GM23338 (cell line): Measurements from ENCODE around the gene SYNPO2. TPM values are rescaled to one million over a fixed set of nuclear protein-coding genes. Genes with fewer than 3 reads are reported as not detected.

Experiments
- ATAC-seq: fragments of 200-7000 bp; cut with Tn5 transposase; 3 replicates; pipeline ENCODE4 v1.9.1; 2020
- DNase-seq: peaks from one replicate; pipeline ENCODE4 v3.0.0-alpha.2; 2015; ENCODE audit warnings: low spot score
- H2AFZ ChIP-seq: fragments of 200-600 bp; sonication (generic); 2 replicates; pipeline ENCODE4 v1.8.0; 2016; ENCODE audit warnings: antibody characterized with exemption, mild to moderate bottlenecking, moderate library complexity
- H3F3A ChIP-seq: fragments of 200-600 bp; sonication (generic); replicated peaks from 2 replicates; pipeline ENCODE4 v1.8.0; 2017; ENCODE audit warnings: antibody characterized with exemption, mixed run types, low read depth
- H3K27ac ChIP-seq: fragments of 200-600 bp; sonication (generic); 2 replicates; pipeline ENCODE4 v1.6.1; 2016; ENCODE audit warnings: low read depth
- H3K27me3 ChIP-seq: fragments of 200-600 bp; sonication (generic); 2 replicates; pipeline ENCODE4 v1.8.0; 2016; ENCODE audit warnings: mild to moderate bottlenecking, mixed run types, moderate library complexity; ENCODE audit not compliant: insufficient read depth
- H3K36me3 ChIP-seq: fragments of 200-600 bp; sonication (generic); 2 replicates; pipeline ENCODE4 v1.8.0; 2016; ENCODE audit warnings: mild to moderate bottlenecking; ENCODE audit not compliant: insufficient read depth
- H3K4me1 ChIP-seq: fragments of 200-600 bp; sonication (generic); 2 replicates; pipeline ENCODE4 v1.8.0; 2016; ENCODE audit warnings: mild to moderate bottlenecking, moderate library complexity; ENCODE audit not compliant: insufficient read depth
- H3K4me2 ChIP-seq: fragments of 200-600 bp; sonication (generic); 2 replicates; pipeline ENCODE4 v1.7.1; 2017; ENCODE audit warnings: mixed run types
- H3K4me3 ChIP-seq: fragments of 200-600 bp; sonication (generic); 2 replicates; pipeline ENCODE4 v1.6.1; 2016; ENCODE audit warnings: mixed run types
- H3K79me2 ChIP-seq: fragments of 200-600 bp; sonication (generic); replicated peaks from 2 replicates; pipeline ENCODE4 v1.8.0; 2017; ENCODE audit warnings: mild to moderate bottlenecking; ENCODE audit not compliant: insufficient read depth
- H3K9me2 ChIP-seq: fragments of 200-600 bp; sonication (generic); 2 replicates; pipeline ENCODE4 v1.8.0; 2017; ENCODE audit not compliant: insufficient read depth
- H4K20me1 ChIP-seq: fragments of 200-600 bp; sonication (generic); replicated peaks from 2 replicates; pipeline ENCODE4 v1.8.0; 2017; ENCODE audit warnings: mild to moderate bottlenecking; ENCODE audit not compliant: insufficient read depth
- H3K27ac Mint-ChIP-seq: 2 replicates; pipeline ENCODE4 v1.8.0; 2020; ENCODE audit warnings: inconsistent platforms, mild to moderate bottlenecking, moderate library complexity, mixed read lengths
- H3K27me3 Mint-ChIP-seq: 3 replicates; pipeline ENCODE4 v1.8.0; 2022; ENCODE audit warnings: low read depth, mild to moderate bottlenecking, moderate library complexity, mixed read lengths, inconsistent platforms; ENCODE audit not compliant: insufficient read depth, poor library complexity
- H3K36me3 Mint-ChIP-seq: 3 replicates; pipeline ENCODE4 v1.8.0; 2021; ENCODE audit warnings: low read depth, mild to moderate bottlenecking, inconsistent platforms, moderate library complexity, mixed read lengths
- H3K4me1 Mint-ChIP-seq: 3 replicates; pipeline ENCODE4 v1.8.0; 2020; ENCODE audit warnings: mild to moderate bottlenecking, inconsistent platforms, mixed read lengths
- H3K4me3 Mint-ChIP-seq: 3 replicates; pipeline ENCODE4 v1.8.0; 2021; ENCODE audit warnings: moderate library complexity, mild to moderate bottlenecking, inconsistent platforms, mixed read lengths
- H3K9me3 Mint-ChIP-seq: 3 replicates; pipeline ENCODE4 v1.8.0; 2020; ENCODE audit warnings: moderate library complexity, mild to moderate bottlenecking, inconsistent platforms, mixed read lengths
- CTCF ChIP-seq, 2 experiments: fragments of 200-600 bp in 1 of 2; sonication (generic) in 1 of 2; conservative IDR thresholded peaks; 2 replicates each; pipeline versions ENCODE4 v1.5.1 to v1.6.1; 2016 to 2017; ENCODE audit warnings: antibody characterized with exemption in 2 of 2, low read depth in 2 of 2, mild to moderate bottlenecking in 2 of 2, moderate library complexity in 1 of 2
- NANOG ChIP-seq: IDR thresholded peaks from 2 replicates; pipeline ENCODE4 v1.6.1; 2016; ENCODE audit warnings: antibody characterized with exemption, borderline replicate concordance
- ZNF462 ChIP-seq: fragments of 250-450 bp; sonication (Bioruptor Pico); IDR thresholded peaks from 2 replicates; pipeline ENCODE4 v1.5.0; 2020; ENCODE audit warnings: mild to moderate bottlenecking, moderate library complexity
- polyA plus RNA-seq: library from polyadenylated mRNA; unstranded; fragments of >200 nt; fragmentation: Nextera tagmentation; extraction: Ambion mirVana; gene quantifications from 2 replicates; pipeline ENCODE4 v1.2.1, GENCODE V29; 2016
- total RNA-seq: library from RNA; depleted of rRNA; stranded (reverse); fragments of >200 nt; shearing (Covaris generic); gene quantifications from 2 replicates; pipeline ENCODE4 v1.2.3, GENCODE V29; 2014

Gene SYNPO2
- total and polyA plus RNA-seq, 2 experiments from 2014 or later: 2.1 to 3.4 TPM

GRCh38 chr4:118981839-118982381 lies 93.3 kb downstream of the SYNPO2 start:
- no peak overlapping the region for H3K4me3 Mint-ChIP-seq
- no peaks in the 10 kb centered on the region for H3K9me3 Mint-ChIP-seq
- Histone ChIP-seq H3K4me3 (no peak overlapping the region), H3K36me3 (no peaks in the 10 kb centered on the region), H2AFZ (0 out of 2 replicates have a peak overlapping the region, but pooled peaks have one; percentile 2), H3K4me1 (peaks cover 8% of the 10 kb centered on the region; the same call in 1 of the 2 replicates), H3F3A (no peaks in the 10 kb centered on the region; the same call in 1 of the 2 replicates), H4K20me1 (no peaks in the 10 kb centered on the region), H3K4me2 (no peak overlapping the region), H3K27me3 (no peaks in the 10 kb centered on the region), H3K9me2 (no peaks in the 10 kb centered on the region), H3K27ac (no peak overlapping the region), H3K79me2 (no peaks in the 10 kb centered on the region)
- DNase-seq (peak; percentile 82), ATAC-seq (peak; percentile 94)
- peaks cover 6% of the 10 kb centered on the region; the same call in 1 of the 3 replicates for H3K4me1 Mint-ChIP-seq
- H3K27ac Mint-ChIP-seq: no peak overlapping the region
- no peaks in the 10 kb centered on the region for H3K27me3 Mint-ChIP-seq
- TF ChIP-seq ZNF462 (no peak), NANOG (0 out of 2 replicates have a peak, but pooled peaks have one; percentile 7), CTCF (conservative IDR thresholded peaks at IDR 0.05; ENCODE audit: low read depth in 2 of 2) (peak; percentile 92 to 95)
- H3K36me3 Mint-ChIP-seq: no peaks in the 10 kb centered on the region
